ENCODE results near the gene NDST3.

NDST3 gene

GRCh38 chr4:118099106-118099505 lies 64.8 kb downstream of the NDST3 start:
- no peak for TF ChIP-seq CTCF (IDR thresholded peaks at IDR 0.05; ENCODE audit: low read length, missing control alignments)

GRCh38 chr4:118102195-118102594 lies 67.9 kb downstream of the NDST3 start:
- no peak for DNase-seq (ENCODE audit: low read depth)
- TF ChIP-seq CTCF (IDR thresholded peaks at IDR 0.05; ENCODE audit: low read length, missing control alignments), result no peak
- H3K4me3 ChIP-seq (replicated peaks; ENCODE audit: low read depth, low read length), result no peak overlapping the region

More at GRCh38 chr4:118099106-118099505, 64.8 kb downstream of the NDST3 start:
- H3K4me3 ChIP-seq (replicated peaks; ENCODE audit: low read depth, low read length), result no peak overlapping the region
- no peak for DNase-seq (ENCODE audit: low read depth)

GRCh38 chr4:118112117-118113046 lies 78.1 kb downstream of the NDST3 start:
- no peak overlapping the region for H3K4me3 ChIP-seq (replicated peaks; ENCODE audit: low read depth, low read length)
- TF ChIP-seq CTCF (IDR thresholded peaks at IDR 0.05; ENCODE audit: low read length, missing control alignments), result no peak
- DNase-seq (ENCODE audit: low read depth), result peak; percentile 3

- no peak for DNase-seq (ENCODE audit: low read depth)
- TF ChIP-seq CTCF (IDR thresholded peaks at IDR 0.05; ENCODE audit: low read length, missing control alignments), result no peak
Measured at GRCh38 chr4:118113220-118113619, 78.9 kb downstream of the NDST3 start.

GRCh38 chr4:118114720-118115119 lies 80.4 kb downstream of the NDST3 start:
- no peak overlapping the region for H3K4me3 ChIP-seq (replicated peaks; ENCODE audit: low read depth, low read length)
- no peak for TF ChIP-seq CTCF (IDR thresholded peaks at IDR 0.05; ENCODE audit: low read length, missing control alignments)
- DNase-seq (ENCODE audit: low read depth), result no peak

More at GRCh38 chr4:118113220-118113619, 78.9 kb downstream of the NDST3 start:
- no peak overlapping the region for H3K4me3 ChIP-seq (replicated peaks; ENCODE audit: low read depth, low read length)

GRCh38 chr4:118120120-118120760 lies 86.0 kb downstream of the NDST3 start:
- no peak overlapping the region for H3K4me3 ChIP-seq (replicated peaks; ENCODE audit: low read depth, low read length)
- TF ChIP-seq CTCF (IDR thresholded peaks at IDR 0.05; ENCODE audit: low read length, missing control alignments), result no peak
- no peak for DNase-seq (ENCODE audit: low read depth)

All from fibroblast of pulmonary artery (primary cell).